HS-27A (cell line): ENCODE data around the gene GPC5.

Experiments used
- DNase-seq: peaks from one replicate; pipeline ENCODE4 v3.0.0-alpha.2; 2012; ENCODE audit warnings: low read depth, missing footprints

Gene GPC5

DNA sequence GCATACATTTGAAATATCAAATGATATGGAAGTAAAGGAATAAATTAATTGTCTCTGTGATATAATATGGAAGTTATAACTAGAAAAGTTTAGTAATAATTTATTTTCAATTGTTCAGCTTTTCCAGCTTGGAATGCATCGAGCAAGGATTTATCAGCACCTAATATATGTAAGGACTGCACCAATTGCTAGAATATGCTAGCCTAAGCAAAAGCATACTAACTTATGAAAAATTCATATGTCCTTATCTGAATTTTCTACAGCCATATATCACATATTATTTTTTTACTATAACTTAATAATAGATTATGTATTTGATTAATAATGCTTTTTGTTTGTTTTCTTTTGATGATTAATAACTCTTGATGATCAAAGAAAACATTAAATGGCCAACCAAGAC is 979.0 kb downstream of the GPC5 start:
- DNase-seq: no peak

DNA sequence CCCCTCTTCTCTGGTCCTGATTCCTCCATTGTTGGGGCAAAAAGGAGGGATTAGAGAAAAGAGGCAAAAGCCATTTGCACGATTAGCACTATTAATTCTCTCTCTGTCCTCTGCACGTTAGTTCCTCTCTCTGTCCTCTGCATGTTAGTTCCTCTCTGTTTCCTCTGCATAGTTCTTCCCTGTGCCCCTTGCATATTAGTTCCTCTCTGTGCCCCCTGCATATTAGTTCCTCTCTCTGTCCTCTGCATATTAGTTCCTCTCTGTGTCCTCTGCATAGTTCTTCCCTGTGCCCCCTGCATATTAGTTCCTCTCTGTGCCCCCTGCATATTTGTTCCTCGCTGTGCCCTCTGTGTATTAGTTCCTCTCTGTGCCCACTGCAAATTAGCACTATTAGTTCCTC is 981.0 kb downstream of the GPC5 start:
- no peak for DNase-seq

DNA sequence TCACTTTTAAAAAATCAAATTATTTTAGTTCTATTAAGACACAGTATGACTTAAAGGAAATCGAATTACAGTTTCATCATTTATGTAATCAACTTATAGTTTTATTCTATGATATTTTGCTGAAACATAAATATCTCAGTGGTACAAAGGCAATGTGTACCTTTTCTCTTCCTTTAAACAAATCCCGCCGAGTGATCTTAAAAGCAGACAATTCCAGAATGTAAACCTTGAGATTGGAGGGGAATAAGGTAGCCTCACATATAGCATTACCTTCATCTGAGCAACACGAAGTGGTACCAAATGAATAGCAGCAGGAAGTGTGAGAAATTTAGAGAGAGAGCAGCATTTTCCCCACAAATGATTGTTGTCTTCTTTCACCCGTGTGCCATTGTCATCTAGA is 986.0 kb downstream of the GPC5 start:
- no peak for DNase-seq

DNA sequence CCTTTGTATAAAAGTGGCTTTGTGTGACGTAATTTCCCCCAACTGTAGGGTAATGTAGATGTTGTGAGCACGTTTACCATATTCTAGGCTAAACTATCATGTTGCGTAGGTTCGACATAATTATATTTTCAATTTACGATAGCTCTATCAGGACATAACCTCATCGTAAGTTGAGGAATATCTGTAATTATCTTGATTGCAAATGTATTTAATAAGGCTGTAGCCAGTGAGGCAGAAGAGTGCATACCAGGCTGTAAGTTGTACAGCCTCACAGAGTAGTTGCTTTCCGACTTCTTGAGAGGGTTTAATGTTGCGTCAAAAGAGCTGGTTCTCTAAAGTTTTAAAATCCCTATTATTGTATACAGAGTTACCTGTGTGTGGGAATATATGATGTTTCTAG is 988.8 kb downstream of the GPC5 start:
- no peak for DNase-seq

DNA sequence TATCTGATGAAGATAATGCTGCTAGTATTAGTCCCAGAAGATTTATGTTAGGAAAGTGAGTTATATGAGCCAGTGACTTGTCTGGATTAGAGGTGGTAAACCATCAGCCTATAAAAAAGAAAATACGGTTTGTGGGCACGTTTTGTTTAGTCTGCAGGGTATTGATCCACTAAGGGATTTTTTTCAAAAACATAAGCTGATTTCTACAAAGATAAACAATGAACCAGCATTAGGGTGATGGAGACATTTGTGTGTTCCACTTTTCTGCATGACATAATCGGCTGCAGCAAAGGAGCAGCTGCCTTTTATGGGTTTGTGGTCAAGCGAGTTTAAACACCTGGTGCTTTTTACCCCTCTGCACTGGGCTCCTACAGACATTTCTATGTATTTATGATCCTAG is 991.8 kb downstream of the GPC5 start:
- no peak for DNase-seq

DNA sequence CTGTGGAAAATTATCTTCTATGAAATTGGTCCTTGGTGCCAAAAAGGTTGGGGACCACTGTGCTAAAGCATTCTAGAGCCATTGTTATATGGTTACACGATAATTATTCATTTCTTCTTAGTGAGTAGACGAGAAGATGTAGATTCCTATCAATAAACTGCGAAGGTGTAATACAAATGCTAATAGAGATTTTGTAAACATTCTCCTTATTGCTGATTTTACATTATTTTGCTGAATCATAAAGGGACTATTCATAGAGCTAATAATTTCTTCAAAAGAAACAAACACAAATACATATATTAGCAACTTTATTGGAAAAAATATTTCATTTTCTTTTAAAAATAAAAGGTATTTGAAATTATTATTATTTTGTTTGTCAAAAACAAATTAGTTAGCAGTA is 1005.2 kb downstream of the GPC5 start:
- DNase-seq: no peak

DNA sequence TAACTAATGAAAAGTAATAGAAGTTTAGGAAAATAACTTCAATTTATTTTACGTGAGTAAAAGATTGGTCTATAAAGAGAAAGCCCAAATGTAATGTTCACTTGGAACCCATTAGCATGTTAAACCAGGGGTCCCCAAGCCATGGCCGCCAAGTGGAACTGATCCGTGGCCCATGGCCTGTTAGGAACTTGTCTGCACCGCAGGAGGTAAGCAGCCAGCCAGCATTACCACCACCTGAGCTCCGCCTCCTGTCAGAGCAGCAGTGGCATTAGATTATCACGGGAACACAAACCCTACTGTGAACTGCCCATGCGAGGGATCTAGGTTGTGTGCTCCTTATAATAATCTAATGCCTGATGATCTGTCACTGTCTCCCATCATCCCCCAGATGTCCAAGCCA is 1009.4 kb downstream of the GPC5 start:
- DNase-seq: no peak

DNA sequence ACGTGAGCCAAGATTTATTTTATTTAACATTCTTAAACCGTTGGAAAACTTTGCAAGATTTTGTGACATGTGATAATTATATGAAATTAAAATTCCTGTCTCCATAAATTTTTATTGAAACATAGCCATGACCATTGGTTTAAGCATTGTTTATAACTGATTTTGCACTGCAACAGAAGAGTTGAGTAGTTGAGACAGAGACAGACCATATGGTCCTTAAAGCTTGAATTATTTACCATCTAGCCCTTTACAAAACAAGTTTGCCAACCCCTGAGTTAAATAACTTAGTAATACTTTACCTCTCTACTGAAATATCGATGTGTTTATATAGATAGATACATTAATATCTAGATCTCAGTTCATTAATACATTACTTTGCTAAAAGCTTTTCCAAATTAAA is 1014.1 kb downstream of the GPC5 start:
- no peak for DNase-seq

DNA sequence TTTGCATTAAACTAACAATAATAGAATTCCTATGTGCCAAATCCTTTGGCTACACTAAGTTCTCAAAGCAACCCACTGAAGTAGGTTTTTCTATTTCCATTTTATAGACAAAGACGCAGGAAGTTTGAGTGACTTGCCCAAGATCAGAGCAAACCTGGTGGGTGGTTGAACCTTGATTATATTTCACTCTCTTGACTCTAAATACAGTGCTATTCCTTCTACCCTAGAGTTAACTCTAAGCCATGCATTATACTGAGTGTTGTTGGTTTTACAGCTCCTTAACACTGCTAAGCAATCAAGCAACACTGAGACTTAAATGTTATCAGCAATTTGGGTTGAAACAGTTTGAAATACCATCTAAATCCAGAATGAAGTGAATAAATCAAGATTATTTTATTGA is 1014.6 kb downstream of the GPC5 start:
- DNase-seq: no peak

DNA sequence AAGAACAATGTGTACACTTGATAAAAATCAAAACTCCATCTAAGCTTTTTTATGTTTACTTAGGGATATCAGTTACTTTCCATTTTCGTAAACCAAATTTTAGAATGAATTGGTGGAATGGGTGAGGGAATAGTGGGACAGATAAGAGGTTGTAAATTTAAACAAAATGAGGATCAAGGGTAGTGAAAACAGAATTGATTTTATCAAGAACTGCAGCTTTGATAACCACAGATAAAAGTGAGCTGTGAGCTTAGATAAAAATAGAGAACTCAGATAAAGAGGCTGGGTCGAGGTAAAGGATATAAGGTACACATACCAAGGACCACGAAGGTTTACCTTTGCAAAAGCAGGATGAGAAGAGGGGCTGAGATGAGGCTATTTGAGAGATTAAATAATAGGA is 1015.0 kb downstream of the GPC5 start:
- DNase-seq: no peak

DNA sequence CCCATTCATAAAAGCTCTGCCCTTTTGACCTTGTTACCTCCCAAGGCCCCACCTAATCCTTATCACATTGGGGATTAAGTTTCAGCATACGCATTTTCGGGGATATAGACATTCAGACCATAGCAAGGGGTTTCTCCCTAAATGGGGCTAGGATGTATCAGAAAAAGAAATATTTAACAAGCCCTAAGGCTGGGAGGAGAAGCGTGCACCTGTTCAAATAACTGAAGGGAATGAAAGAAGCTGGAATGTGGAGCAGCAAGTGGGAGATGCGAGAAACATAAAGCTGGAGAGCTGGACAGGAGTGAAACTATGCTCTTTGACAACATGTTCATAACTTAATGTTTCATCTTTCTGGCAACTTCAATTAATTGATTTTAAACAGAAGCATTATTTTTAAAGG is 1016.4 kb downstream of the GPC5 start:
- DNase-seq: no peak

DNA sequence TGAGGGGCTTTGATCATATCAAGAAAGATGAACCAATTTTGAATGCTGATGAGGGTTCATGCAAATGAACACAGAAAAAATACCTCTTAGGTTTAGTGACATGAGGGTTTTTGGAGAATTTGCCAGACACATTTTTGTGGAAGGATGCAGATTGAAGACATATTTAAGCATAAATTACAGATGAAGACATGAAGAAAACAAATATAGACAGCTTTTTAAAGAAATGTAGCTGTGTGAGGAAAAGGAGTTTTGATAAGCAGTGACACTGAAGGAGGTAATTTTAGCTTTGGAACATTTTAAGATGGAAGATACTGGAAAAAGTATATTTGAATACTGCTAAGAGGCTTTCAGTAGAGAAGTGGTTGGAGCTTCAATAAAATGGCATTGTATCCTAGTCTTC is 1017.4 kb downstream of the GPC5 start:
- no peak for DNase-seq

DNA sequence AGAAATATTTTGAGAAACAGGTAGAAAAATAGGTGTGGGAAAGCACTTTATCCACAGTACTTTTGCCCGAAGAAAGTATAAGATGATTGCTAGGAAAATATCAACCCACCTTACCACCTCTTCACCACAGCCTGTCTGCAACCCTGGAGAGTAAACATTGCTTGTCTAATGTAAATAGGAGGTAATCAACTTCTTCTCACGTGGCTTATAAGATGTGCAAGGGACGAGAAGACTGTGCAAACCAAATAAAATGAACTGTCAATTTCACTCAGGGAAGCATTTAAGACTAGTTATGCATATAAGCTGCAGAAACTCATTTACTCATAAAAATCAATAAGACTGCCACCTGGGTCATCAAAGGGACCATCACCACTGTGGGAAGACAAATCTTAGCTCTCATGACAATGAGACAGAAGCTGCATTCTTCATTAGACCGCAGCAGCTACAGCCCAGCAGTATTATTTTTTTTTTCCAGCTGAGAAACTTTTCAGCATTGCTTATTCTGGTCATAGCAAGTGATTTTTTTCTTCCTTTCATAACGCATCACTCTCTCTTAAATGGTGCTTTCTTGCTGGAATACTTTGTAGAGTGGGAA is 1020.5 kb downstream of the GPC5 start:
- DNase-seq: no peak

DNA sequence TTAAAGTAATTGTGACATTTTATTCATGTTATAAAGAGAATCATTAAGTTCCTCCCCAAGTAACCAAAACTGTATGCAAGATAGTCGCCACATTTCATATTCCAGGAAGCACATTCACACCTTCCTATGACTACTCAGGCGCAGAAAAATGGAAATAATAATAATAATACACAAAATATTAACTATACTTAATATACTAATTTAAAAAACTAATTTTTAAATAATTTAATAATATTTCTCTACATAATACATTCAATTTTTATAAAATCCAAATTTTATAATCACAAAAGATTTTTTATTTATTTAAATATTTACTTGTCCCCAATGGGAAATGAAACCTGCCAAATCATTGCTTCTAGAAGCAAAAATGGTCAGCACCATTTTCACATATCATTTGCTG is 1030.8 kb downstream of the GPC5 start:
- DNase-seq: no peak

DNA sequence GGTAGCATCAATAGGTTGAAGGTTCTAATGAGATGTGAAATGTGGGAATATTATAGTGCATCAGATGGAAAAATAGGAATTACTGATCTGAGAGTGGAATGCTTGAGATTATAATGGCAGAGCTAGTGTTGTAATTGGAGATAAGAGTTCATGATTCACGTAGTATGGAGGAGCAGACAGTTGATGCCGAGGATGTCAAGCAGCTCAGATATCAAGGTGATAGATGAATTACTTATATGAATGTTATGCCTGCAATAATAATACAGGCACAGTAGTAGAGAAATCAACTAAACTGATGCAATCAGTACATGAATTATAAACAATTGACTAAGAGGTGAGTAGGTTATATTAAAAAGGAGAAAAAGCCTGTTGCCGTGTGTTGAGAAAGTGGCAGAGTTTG is 1035.0 kb downstream of the GPC5 start:
- DNase-seq: no peak

DNA sequence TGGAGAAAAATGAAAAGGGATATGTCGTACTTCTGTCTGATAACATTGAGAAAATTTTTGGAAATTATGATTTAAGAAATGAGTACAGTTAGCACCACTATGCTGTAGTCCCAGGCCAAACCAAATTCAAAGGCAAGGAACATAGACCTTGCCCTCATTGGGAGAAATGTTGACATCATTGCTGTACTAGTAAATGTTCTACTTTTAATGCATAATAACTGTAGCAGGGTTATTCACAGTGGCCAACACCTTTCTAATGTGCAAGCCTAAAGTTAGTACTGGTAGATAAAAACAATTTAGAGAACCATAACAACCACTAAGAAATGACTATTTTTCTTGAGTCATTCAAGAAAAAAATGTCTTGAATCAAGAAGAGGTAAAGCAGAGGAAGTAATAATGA is 1035.5 kb downstream of the GPC5 start:
- no peak for DNase-seq

DNA sequence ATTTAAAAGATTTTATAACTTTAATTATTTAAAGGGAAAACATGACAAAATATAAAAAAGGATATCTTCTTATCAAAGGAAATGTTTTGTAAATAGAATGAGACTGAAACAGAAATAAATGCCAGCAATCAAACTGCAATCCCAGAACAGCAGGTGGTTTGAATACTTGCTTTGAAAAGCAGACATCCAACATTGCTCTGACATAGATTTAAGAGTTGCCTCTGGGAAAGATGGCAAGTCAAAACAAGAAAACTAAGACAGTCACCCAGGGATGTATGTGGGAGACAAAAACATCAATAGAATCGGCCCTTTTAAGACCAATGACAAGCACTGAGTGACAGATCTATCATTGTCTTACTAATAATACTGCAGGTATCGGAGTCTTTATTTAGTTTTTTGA is 1038.5 kb downstream of the GPC5 start:
- DNase-seq: no peak

DNA sequence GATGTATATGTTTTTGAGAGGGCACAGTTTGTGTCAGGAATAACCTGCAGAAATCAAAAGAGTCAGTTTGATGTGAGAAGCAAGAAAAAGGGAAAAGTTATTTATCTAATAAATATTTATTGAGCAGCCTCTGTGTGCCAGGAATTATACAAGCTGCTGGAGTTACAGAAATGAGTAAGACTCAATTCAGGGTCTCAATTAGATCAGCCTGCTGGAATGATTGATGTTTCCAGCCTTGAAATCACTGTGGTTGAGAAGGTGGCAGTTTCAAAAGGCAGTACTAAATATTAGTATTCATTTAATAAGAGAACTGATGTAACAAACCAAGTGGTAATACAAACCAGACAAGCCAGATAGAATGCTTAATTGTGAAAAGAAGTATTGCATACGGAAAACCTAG is 1045.8 kb downstream of the GPC5 start:
- no peak for DNase-seq

DNA sequence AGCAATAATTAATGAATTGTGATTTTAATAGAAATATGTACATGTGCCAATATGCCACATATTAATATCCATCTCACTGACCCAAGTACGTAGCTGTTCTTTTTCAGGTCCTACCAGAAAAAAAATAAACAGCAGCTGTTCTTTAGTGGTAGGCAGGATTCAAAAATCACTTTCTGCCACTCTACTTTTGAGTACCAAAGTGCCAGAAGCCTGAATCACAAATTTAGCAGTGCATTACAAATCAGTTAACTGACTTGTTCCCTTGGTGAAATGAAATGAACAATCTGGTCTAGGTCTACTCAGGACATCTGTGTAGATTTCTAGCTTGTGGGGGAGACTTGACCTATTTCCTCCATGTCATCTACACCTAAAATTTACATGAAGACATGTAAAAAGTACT is 1052.6 kb downstream of the GPC5 start:
- DNase-seq: no peak

DNA sequence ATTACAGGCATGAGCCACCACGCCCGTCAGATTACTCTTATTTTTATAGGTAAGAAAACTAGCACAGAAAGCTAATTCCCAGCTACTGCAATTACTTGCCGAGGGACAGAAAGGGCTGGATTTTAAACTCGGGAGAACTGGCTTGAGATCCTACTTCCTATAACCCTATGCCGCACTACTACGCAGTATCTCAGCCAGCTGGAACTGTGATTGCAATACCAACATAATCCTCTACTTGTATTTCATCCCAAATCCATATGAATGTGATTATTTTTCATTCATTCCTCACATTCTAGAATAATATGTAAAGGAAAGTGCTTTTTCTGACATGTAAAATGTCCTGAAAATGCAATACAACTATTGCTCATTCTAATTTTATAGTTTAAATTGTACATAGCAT is 1054.4 kb downstream of the GPC5 start:
- no peak for DNase-seq

DNA sequence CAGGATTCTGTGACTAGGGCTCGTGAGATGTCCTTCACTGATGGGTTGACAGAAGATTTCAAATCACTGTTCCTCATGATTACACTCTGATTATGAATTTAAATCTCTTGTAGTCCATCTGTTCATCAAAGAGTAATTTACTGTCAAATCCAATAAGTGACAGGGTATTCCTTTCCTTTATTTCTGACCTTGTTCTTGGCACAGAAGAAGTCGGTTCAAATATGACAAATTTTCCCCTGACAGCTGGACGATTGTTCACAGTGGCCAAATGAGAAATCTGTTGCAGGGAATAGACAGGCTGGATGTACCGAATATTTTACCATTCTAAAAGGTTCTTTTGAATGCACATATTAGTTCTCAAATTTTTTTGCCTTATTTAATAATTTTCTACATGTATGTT is 1060.9 kb downstream of the GPC5 start:
- no peak for DNase-seq

DNA sequence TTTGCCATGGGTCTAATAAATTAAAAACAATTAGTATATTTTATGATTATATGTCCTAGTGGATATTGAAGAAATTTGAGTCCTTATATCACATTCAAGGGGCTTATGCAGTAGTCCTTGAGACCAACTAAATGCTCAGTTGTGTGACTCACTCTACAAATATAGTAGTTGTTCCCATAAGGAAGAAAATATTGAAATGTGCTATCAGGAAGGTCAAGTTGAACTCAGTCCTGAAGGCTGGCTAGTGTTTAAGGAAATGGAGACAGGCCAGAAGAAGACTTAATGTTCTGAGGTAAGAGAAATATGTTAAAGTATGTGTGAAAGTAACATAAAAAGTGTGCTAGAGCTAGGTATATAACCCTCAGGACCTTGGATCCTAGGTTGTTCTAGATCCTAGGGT is 1062.1 kb downstream of the GPC5 start:
- no peak for DNase-seq

DNA sequence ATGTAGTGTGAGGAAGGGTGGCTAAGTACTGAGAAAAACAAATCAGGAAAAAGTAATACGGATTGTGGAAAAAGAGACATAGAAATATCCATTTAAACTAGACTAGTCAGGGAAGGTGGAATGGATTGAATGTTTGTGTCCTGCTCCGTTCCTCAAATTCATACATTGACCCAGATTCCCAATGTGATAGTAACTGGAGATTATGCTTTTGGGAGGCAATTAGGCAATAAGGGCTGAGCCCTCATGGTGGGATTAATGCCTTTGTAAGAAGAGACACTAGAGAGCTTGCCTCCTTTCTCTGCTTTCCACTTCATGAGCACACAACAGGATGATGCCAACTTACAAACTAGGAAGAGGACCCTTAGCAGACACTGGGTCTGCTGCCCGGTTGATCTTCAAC is 1063.0 kb downstream of the GPC5 start:
- DNase-seq: no peak

DNA sequence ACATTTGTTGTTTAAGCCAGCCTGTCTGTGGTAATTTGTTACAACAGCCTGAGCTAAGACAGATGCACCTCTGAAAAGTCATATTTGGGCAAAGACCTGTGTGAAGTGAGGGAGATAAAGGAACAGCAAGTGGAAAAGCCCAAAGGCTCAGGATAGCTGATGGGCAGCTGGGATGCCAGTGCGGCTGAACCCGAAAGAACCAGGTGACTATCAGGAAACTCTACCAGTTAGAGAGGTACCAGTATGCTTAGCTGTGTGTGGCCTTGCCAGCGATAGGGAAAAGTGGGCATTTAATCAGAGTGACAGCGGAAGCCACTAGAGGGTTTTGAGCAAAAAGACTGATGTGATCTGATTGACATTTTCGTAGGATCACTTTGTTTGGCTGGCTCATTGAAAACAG is 1063.4 kb downstream of the GPC5 start:
- DNase-seq: no peak

DNA sequence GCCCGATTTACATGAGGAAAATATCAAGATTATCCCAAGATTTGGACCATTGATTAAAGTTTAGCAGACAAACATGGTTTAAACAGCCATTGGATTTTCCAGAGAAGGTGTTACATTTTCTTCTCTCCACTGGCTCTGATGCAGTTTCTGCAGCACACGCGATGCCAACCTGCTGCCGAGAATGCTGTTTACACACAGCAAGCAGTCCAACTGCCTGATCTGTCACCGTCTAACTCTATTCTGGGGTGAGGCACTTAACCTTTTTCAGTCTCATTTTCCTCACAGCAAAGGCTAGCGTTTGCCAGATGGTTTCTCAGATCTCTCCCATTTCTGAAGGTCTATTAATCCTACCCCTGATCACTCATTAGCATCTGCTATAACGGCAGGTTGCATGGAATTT is 1064.7 kb downstream of the GPC5 start:
- DNase-seq: no peak
